Brain microvascular endothelial cell (primary cell): ENCODE measurements around the gene CDH6.

ENCODE experiments used
- DNase-seq: peaks from one replicate; pipeline ENCODE4 v3.0.0-alpha.2; 2020
- H3K27ac ChIP-seq: fragments of 250-450 bp; sonication (Bioruptor Pico); 2 replicates; pipeline ENCODE4 v1.5.1; 2020; ENCODE audit warnings: mild to moderate bottlenecking, moderate library complexity
- H3K27me3 ChIP-seq: fragments of 250-450 bp; sonication (Bioruptor Pico); replicated peaks from 2 replicates; pipeline ENCODE4 v1.5.1; 2020; ENCODE audit warnings: mild to moderate bottlenecking
- H3K36me3 ChIP-seq: fragments of 250-450 bp; sonication (Bioruptor Pico); replicated peaks from 2 replicates; pipeline ENCODE4 v1.5.1; 2020; ENCODE audit warnings: mild to moderate bottlenecking
- H3K4me3 ChIP-seq: 2 replicates; pipeline ENCODE4 v1.5.1; 2011; ENCODE audit warnings: low read depth, mild to moderate bottlenecking, control low read depth, low read length, moderate library complexity
- CTCF ChIP-seq: IDR thresholded peaks from 2 replicates; pipeline ENCODE4 v1.5.1; 2011; ENCODE audit warnings: low read depth, mild to moderate bottlenecking, moderate library complexity, low read length, control low read depth, inconsistent platforms; ENCODE audit errors: missing control alignments
- in situ Hi-C: cut with HindIII; loops from 2 replicates; pipeline ENCODE4 v1.10.0; 2017; ENCODE audit warnings: low sequenced_read_pairs, low pct_ligation_motif_present

Gene CDH6

GRCh38 chr5:31335456-31335855 is 142.0 kb downstream of the CDH6 start:
- no peak for DNase-seq
- in situ Hi-C loops, result no loop called here

GRCh38 chr5:31343946-31344345 is 150.5 kb downstream of the CDH6 start:
- no peak for TF ChIP-seq CTCF
- Histone ChIP-seq H3K4me3 (no peak overlapping the region), H3K27ac (no peak overlapping the region), H3K36me3 (no peaks in the 10 kb centered on the region), H3K27me3 (no peaks in the 10 kb centered on the region)
- in situ Hi-C loops, result no loop called here
- DNase-seq, result no peak

More at GRCh38 chr5:31335456-31335855, 142.0 kb downstream of the CDH6 start:
- TF ChIP-seq CTCF, result no peak
- no peak overlapping the region for H3K27ac ChIP-seq
- no peak overlapping the region for H3K4me3 ChIP-seq
- no peaks in the 10 kb centered on the region for H3K36me3 ChIP-seq
- no peaks in the 10 kb centered on the region for H3K27me3 ChIP-seq

- DNase-seq, result no peak
- in situ Hi-C loops, result no loop called here
- H3K4me3 ChIP-seq, result no peak overlapping the region
- H3K27ac ChIP-seq, result no peak overlapping the region
- no peaks in the 10 kb centered on the region for H3K36me3 ChIP-seq
- TF ChIP-seq CTCF, result no peak
- H3K27me3 ChIP-seq, result no peaks in the 10 kb centered on the region
Observed at GRCh38 chr5:31346896-31347551, 153.5 kb downstream of the CDH6 start.

GRCh38 chr5:31347552-31347905 is 154.0 kb downstream of the CDH6 start:
- in situ Hi-C loops, result no loop called here
- TF ChIP-seq CTCF, result no peak
- no peaks in the 10 kb centered on the region for H3K36me3 ChIP-seq
- no peak for DNase-seq
- no peak overlapping the region for H3K27ac ChIP-seq
- H3K4me3 ChIP-seq, result no peak overlapping the region
- H3K27me3 ChIP-seq, result no peaks in the 10 kb centered on the region

- Histone ChIP-seq H3K27ac (no peak overlapping the region), H3K27me3 (no peaks in the 10 kb centered on the region), H3K36me3 (no peaks in the 10 kb centered on the region), H3K4me3 (no peak overlapping the region)
- in situ Hi-C loops, result no loop called here
- DNase-seq, result no peak
- TF ChIP-seq CTCF, result no peak
Observed at GRCh38 chr5:31350395-31350794, 156.9 kb downstream of the CDH6 start.

- Histone ChIP-seq H3K4me3 (no peak overlapping the region), H3K27me3 (no peaks in the 10 kb centered on the region), H3K27ac (no peak overlapping the region), H3K36me3 (no peaks in the 10 kb centered on the region)
- in situ Hi-C loops, result no loop called here
- no peak for DNase-seq
- no peak for TF ChIP-seq CTCF
Observed at GRCh38 chr5:31355337-31355736, 161.9 kb downstream of the CDH6 start.
